CD4-positive, alpha-beta T cell treated with Interleukin-12 subunit alpha and Interleukin-12 subunit beta, for 1 hour (primary cell): ENCODE measurements around the gene PPT2.
A peak's percentile ranks its signal among the peaks of the same experiment; 100 is the strongest.

ENCODE experiments used
- DNase-seq: peaks from one replicate; pipeline ENCODE4 v3.0.0-alpha.2; 2020

PPT2 gene

GRCh38 chr6:32152769-32153563, 975 bp upstream of the PPT2 start:
- DNase-seq, result no peak

GRCh38 chr6:32154514-32155161, 697 bp downstream of the PPT2 start:
- DNase-seq, result peak; percentile 78

- DNase-seq, result no peak
Observed at GRCh38 chr6:32156891-32157290, 3.0 kb downstream of the PPT2 start.

- no peak for DNase-seq
Observed at GRCh38 chr6:32158052-32158451, 4.1 kb downstream of the PPT2 start.

- no peak for DNase-seq
Observed at GRCh38 chr6:32163559-32164258, 9.8 kb downstream of the PPT2 start.

- DNase-seq, result no peak
Observed at GRCh38 chr6:32164295-32164694, 10.4 kb downstream of the PPT2 start, which contains the start of gene EGFL8. EGFL8 (plus strand) TSS chr6:32164595; CDS start chr6:32166166, 1,571 bp downstream.

DNA sequence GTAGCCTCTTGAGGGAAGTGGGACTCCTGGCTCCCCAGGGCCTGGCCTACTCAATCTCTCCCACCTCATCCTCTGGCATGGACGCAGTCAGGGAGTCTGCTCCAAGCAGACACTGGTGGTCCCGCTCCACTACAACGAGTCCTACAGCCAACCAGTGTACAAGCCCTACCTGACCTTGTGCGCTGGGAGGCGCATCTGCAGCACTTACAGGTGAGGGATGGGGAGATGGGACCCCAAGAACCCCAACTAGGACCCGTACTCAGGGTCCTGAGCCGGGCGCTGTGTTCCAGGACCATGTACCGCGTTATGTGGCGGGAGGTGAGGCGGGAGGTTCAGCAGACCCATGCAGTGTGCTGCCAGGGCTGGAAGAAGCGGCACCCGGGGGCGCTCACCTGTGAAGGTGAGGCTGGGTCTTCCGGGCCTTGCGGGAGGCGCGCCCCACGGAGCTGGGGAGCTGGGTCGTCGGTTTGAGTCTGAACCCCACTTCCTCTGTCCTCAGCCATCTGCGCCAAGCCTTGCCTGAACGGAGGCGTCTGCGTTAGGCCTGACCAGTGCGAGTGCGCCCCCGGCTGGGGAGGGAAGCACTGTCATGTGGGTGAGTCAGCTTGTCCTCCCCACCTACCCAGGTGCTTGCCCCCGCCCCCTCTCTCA, 12.6 kb downstream of the PPT2 start:
- DNase-seq, result no peak

DNA sequence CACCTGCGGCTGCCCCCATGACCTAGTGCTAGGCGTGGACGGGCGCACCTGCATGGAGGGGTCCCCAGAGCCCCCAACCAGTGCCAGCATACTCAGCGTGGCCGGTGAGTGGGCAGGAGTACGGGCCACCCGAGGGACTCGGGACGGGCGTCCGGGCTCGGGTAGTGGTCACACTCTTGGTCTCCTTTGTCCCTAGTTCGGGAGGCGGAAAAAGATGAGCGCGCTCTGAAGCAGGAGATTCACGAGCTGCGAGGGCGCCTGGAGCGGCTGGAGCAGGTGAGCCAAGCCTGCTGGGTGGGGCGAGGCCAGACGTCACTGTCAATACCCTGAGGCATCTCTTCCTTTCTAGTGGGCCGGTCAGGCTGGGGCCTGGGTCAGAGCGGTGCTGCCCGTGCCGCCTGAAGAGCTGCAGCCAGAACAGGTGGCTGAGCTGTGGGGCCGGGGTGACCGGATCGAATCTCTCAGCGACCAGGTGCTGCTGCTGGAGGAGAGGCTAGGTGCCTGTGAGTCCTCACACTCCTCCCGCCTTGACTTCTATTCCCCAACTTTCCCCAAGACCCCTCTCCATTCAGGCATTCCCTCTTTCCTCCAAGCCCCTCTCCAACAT, 13.3 kb downstream of the PPT2 start:
- DNase-seq, result no peak

- DNase-seq, result no peak
Observed at GRCh38 chr6:32167761-32168262, 13.9 kb downstream of the PPT2 start.

GRCh38 chr6:32168350-32168749, 14.4 kb downstream of the PPT2 start:
- no peak for DNase-seq

- no peak for DNase-seq
Observed at GRCh38 chr6:32168807-32169591, 15.1 kb downstream of the PPT2 start.

DNA sequence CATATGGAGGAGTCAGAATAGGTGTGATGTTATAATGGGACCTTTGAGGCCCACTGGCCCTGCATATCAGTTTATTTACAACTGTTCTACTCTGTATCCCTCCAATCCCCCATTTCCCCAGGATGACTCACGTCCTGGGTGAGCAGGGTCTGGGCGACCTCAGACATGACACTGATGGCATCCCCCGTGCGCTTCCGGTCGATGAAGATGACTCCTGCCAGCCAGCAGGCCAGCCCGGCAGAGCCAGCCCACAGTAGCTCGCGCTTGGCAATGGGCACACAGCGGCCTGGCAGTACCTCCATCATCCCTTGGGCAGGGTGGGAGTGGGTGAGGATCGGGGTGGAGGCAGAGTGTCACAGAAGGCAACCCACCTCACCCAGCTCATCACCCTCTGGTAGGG, 16.4 kb downstream of the PPT2 start:
- no peak for DNase-seq

- DNase-seq, result no peak
Observed at GRCh38 chr6:32171234-32171633, 17.3 kb downstream of the PPT2 start.

DNA sequence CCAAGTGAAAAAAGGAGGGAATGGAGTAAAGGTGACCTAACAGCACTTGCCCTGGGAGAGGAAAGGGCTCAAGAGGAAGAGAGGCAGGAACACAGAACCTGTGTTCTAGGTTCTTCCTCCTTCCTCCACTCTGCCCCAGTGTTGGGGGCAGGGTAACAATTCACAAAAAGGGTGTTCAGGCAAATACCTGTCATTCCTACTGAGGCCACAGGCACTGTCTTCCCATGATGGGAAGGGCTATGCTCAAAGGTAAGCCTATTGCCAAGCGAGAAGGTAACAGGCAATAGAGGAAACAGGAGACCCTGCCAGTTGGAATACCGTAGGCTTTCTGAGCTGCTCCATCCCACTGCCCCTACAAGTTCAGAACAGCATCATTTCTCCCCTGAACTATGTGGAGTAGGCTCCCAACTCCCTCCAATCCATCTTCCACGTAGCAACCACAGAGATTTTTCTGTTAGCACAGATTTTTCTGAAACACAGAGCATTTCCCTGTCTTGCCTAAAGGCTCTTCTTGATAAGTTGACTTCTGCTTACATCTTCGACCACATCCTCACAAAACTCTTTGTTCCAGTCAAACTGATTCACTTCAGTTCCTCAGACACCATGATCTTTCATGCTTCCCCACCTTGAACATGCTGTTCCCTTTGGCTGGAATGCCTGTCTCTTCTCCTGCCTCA, 19.2 kb downstream of the PPT2 start:
- DNase-seq, result no peak

- no peak for DNase-seq
Observed at GRCh38 chr6:32174416-32174815, 20.5 kb downstream of the PPT2 start.

GRCh38 chr6:32175322-32175710, 21.4 kb downstream of the PPT2 start:
- DNase-seq, result no peak

DNA sequence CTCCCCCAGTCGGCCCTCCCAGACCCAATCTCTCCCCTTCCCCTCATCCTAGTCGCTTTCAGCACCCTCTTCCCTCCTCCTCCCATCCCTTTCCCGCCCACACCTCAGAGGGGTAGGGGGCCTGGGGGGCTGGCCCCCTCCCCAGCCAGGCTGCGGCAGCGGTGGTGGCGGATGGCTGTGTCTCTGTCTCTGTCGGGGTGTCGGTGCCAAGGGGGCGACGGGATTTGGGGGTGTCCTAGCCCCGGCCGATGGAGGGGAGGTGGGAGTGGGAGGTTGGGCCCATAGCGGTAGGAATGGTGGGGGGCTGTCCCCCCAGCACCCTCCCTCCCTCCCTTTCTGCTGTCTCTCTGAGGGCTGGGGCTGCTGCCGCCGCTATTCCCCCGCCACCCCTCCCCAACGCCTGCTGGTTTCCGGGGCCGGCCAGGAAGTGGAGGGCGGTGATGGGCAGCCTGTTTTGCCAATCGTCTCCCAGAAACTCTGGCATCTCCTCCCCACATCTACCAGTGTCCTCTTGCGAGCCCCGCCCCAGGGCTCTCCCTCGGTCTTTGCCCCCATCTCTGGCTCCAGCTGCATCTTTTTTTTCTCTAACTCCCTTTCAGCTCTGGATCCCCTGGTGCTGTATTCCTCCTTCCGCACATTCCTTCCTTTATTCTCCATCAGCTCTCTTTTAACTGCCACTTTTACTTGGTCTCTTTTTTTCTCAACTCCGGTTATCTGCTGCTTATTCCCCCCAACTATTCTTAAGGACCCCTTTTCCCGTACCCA, 22.0 kb downstream of the PPT2 start, which contains the start of gene AGPAT1:
AGPAT1 (minus strand) TSS at position 374 of the 765 bp plus-strand sequence. CDS start 4,588 bp downstream, outside the sequence.
- peak; percentile 97 for DNase-seq

GRCh38 chr6:32176476-32177182, 22.7 kb downstream of the PPT2 start:
- no peak for DNase-seq

GRCh38 chr6:32177183-32177787, 23.3 kb downstream of the PPT2 start:
- DNase-seq, result peak; percentile 69
